OCI-LY7 (cell line): ENCODE results near the gene NFKBIA.

Experiments
- CTCF ChIP-seq: fragments of 200-600 bp; sonication (generic); conservative IDR thresholded peaks from 2 replicates; pipeline ENCODE4 v1.5.1; 2014; ENCODE audit warnings: mild to moderate bottlenecking, antibody characterized with exemption, low read length, moderate library complexity, mixed read lengths
- EZH2phosphoT487 ChIP-seq: fragments of 200-600 bp; sonication (generic); IDR thresholded peaks from 2 replicates; pipeline ENCODE4 v1.6.1; 2018; ENCODE audit warnings: low read depth, borderline replicate concordance, mild to moderate bottlenecking, mixed run types, antibody characterized with exemption, low read length, moderate library complexity, mixed read lengths

- TF ChIP-seq CTCF (no peak), EZH2phosphoT487 (no peak)
These were observed 17.3 kb downstream of the NFKBIA start for GRCh38 chr14:35387219-35387618.
